Muscle layer of duodenum (tissue), 2 donors: ENCODE results near the gene PRKAG2.
A peak's percentile ranks its signal among the peaks of the same experiment; 100 is the strongest.
"Not testable (repeated sequence)": the region's sequence is repeated elsewhere in the genome, so short reads cannot be mapped to it uniquely, and the experiment has no call there.

Source experiments
- H3K27ac ChIP-seq: one replicate; pipeline ENCODE4 v1.7.0; 2013; ENCODE audit warnings: mild to moderate bottlenecking, low read length
- H3K27me3 ChIP-seq: one replicate; pipeline ENCODE4 v1.7.0; 2013; ENCODE audit warnings: low read depth, mild to moderate bottlenecking, control low read depth, low read length
- H3K36me3 ChIP-seq, 2 donors: one replicate each; pipeline ENCODE4 v1.7.0; 2013; ENCODE audit warnings: low read length in 2 of 2, control low read depth in 1 of 2, mild to moderate bottlenecking in 1 of 2; ENCODE audit not compliant: insufficient read depth in 2 of 2, control insufficient read depth in 1 of 2
- H3K4me1 ChIP-seq, 2 donors: one replicate each; pipeline ENCODE4 v1.7.0; 2013; ENCODE audit warnings: low read length in 2 of 2, mild to moderate bottlenecking in 2 of 2, control low read depth in 1 of 2, moderate library complexity in 1 of 2; ENCODE audit not compliant: insufficient read depth in 2 of 2, control insufficient read depth in 1 of 2
- H3K4me3 ChIP-seq, 2 donors: one replicate each; pipeline ENCODE4 v1.7.0; 2013; ENCODE audit warnings: low read length in 2 of 2, low read depth in 1 of 2, mild to moderate bottlenecking in 1 of 2
- H3K9me3 ChIP-seq, 2 donors: one replicate each; pipeline ENCODE4 v1.7.0; 2013; ENCODE audit warnings: low read length in 2 of 2, control low read depth in 1 of 2, mild to moderate bottlenecking in 1 of 2; ENCODE audit not compliant: control insufficient read depth in 1 of 2
- donor health status: healthy.

PRKAG2 gene

DNA sequence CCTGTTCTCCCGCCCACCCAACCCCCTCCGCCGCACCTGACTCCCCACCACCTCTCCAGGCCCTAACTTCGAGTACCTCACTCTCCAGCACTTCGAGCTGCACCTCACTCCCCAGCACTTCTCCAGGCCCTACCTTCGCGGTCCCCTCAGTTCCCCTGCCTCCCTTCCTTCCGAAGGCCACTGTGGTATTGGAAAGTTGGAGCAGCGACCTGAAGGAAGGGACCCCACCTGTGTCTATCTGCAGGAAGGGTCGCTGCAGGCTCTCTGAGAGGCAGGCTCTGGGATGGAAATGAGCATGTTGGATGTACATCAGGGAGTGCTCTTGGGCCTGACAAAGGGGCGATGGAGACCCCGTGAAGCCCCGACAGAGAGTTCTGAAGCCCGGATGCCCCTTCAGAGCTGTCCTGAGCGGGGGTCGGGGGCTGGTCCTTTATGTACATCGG lies 122.2 kb downstream of the PRKAG2 start:
- Histone ChIP-seq H3K4me1 (peaks cover 18 to 40% of the 10 kb centered on the region in 2 donors), H3K27ac (peak overlapping the region; percentile 48), H3K27me3 (no peaks in the 10 kb centered on the region), H3K9me3 (no peaks in the 10 kb centered on the region), H3K36me3 (no peaks in the 10 kb centered on the region), H3K4me3 (no peak overlapping the region)

DNA sequence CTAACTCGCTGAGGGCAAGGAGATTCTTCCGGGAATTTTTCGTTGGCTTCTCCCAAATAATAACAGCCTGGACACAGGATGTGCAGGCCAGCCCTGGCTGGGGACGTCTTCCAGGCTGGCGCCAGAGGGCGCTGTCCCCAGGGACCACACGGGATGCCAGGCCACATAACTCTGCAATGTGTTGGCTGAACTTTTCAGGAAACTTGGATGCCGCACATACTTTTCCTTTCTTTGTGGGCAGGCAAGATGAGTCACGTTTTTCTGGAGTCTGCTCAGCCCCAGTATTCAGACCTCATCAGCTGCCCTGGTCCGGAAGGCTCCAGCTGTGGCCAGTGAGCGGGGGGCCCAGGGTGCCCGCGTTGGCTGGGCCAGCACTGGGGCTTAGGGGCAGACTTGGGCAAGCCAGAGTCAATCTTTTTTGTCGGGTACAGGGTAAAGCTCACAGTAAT lies 122.7 kb downstream of the PRKAG2 start:
- Histone ChIP-seq H3K27me3 (no peaks in the 10 kb centered on the region), H3K4me1 (peaks cover 18 to 34% of the 10 kb centered on the region in 2 donors), H3K36me3 (no peaks in the 10 kb centered on the region), H3K27ac (peak overlapping the region; percentile 49), H3K4me3 (no peak overlapping the region), H3K9me3 (no peaks in the 10 kb centered on the region)

DNA sequence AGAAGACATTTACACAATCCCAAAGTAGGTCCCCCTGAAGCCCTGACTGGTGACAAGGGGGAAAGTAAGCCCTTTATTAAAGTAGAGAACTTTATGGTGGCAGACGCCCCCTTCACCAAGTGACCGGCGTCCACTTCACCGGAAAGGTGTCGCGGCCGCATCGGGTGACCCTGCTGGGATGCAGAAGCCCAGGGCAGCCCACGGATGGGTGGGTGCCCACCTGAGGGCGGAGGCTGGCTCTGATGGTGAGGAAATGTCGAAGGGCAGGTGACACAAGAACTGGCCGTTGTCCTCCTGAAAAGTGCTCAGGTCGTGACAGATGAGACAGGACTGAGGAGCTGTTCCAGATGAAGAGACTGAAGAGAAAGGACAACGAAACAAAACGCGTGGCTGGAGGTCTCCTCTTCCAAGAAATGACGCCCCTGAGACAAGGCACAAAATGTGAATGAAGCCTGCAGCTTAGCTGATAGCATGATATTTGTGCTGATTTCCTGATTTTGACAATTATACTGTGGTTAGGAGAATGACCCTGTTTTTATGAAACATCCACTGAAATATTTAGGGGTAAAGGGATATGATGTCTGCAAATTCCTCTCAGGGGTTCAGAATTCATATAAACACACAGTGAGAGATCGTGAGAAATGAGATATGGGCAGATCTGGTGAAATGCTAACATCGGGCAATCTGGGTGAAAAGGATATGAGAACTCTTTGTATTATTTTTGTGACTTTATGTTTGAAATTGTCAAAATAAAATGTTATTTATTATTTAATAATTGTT lies 123.9 kb downstream of the PRKAG2 start:
- Histone ChIP-seq H3K4me3 (no peak overlapping the region), H3K27me3 (no peaks in the 10 kb centered on the region), H3K4me1 (peaks cover 15 to 25% of the 10 kb centered on the region in 2 donors), H3K27ac (no peak overlapping the region), H3K9me3 (no peaks in the 10 kb centered on the region), H3K36me3 (no peaks in the 10 kb centered on the region)

DNA sequence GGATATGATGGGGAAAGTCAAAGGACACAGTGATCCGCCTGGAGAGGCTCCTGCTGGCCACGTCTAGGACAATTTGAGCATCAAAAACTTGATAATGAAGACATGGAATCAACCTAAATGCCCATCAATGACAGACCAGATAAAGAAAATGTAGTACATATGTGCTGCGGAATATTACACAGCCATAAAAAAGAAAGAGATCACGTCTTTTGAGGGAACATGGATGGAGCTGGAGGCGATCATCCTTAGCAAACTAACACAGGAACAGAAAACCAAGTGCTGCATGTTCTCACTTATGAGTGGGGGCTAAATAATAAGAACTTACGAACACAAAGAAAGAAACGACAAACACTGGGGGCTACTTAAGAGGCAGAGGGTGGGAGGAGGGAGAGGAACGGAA lies 124.9 kb downstream of the PRKAG2 start:
- H3K9me3 ChIP-seq, result no peaks in the 10 kb centered on the region
- no peaks in the 10 kb centered on the region for H3K27me3 ChIP-seq
- no peaks in the 10 kb centered on the region for H3K36me3 ChIP-seq
- no peak overlapping the region for H3K27ac ChIP-seq
- no peak overlapping the region for H3K4me3 ChIP-seq
- H3K4me1 ChIP-seq, result peaks cover 15 to 24% of the 10 kb centered on the region in 2 donors

DNA sequence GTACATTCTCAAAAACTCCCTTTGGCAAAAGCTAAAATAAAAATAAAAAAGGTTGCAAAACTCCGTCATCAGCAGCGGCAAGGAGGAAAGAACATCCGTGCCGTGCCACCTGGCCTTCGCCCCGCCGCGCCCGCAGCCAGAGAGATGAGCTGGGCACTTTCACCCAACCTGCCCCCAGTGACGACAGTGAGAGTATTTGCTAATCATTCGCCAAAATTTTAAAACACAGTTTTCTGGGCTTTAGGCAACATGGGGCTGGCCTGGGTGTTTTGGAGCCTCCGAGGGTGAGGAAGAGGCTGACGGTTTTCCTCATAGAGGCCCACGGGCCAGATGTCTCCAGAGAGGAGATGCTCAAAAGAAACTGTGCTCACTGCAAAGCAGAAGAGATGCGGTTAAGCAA lies 128.2 kb downstream of the PRKAG2 start:
- no peaks in the 10 kb centered on the region for H3K27me3 ChIP-seq
- no peaks in the 10 kb centered on the region for H3K36me3 ChIP-seq
- H3K4me1 ChIP-seq, result no peaks in the 10 kb centered on the region
- H3K4me3 ChIP-seq, result no peak overlapping the region
- no peak overlapping the region for H3K27ac ChIP-seq
- H3K9me3 ChIP-seq, result no peaks in the 10 kb centered on the region

DNA sequence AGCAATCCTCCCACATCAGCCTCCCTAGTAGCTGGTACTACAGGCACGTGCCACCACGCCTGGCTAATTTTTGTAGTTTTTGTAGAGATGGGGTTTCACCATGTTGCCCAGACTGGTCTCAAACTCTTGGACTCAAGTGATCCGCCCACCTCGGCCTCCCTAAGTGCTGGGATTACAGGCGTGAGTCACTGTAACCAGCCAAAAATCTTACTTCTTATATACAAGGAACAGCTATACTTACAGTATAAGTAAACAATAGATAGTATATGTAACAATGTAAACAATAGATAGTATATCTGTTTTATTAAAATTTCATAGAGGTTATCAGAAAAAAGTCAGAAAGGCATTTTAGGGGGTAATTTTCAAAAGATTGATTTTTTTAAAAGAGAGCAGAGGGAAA lies 128.9 kb downstream of the PRKAG2 start:
- H3K27me3 ChIP-seq, H3K4me3 ChIP-seq, H3K9me3 ChIP-seq, H3K27ac ChIP-seq, H3K36me3 ChIP-seq, H3K4me1 ChIP-seq: not testable (repeated sequence)

DNA sequence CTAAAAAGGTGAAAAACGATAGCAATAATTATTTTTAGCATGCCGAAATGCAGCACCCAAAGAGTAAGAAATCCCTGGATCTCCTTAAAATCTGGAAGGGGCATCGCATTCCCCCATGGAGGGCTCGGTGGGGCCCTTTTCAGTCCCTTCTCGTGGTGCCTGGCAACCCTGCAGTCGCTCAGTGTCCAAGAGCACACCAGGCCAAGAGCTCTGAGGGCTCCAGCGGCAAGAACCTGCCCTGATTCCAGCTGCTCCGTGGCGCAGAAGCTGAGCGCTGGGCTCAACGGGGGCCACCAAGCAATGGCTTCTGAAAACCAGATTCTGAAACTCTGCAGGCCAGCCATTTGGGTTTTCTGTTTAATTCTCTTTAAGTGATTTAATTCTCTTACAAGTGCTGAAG lies 131.2 kb downstream of the PRKAG2 start:
- Histone ChIP-seq H3K27me3 (no peaks in the 10 kb centered on the region), H3K9me3 (no peaks in the 10 kb centered on the region), H3K4me1 (no peaks in the 10 kb centered on the region), H3K36me3 (no peaks in the 10 kb centered on the region), H3K4me3 (no peak overlapping the region), H3K27ac (peak overlapping the region; percentile 63)

DNA sequence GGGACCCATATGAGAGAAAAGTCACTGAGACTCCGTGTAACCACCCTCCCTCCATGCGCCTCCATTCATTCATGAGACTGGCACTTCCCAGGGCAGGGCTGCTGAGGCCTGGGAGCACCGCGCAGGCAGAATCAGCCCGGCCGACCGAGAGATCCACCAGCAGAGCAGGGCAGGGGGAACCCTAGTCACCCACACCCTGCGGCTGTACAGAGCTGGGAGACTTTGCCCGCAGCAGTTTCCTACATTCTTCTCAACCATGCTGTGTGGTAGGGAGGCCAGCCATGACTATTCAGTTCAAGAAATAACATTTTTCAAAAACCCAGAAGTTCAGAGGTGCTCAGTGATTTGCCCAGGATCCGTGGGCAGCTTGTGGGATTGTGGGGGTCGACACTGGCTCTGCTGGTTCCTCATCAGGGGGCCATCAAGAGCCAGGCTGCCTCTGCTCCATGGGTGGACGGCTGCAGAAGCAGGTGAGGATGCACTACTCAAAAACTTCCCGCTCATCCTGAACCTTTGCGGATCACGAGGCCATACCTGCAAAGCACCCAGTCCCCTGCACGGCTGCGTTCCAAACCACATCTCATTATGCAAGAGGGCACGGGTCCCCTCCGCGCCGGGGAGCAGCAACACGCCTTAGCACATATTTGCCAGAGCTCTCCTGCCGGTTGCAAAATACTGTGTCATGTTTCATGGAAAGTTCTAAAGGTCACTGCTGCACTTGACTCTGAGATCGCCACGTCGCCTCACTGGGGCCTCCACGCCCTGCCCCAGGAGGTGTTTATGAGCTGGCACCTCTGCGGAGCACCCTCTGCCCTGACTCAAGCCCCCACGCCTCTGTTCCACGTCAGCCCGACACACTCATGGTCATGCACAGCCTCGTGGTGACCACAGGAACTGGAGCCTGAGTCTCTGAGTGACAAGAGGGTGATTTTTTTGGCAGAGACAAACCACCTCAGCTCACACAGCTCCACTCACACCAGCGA lies 132.0 kb downstream of the PRKAG2 start:
- Histone ChIP-seq H3K27me3 (no peaks in the 10 kb centered on the region), H3K4me1 (no peaks in the 10 kb centered on the region), H3K9me3 (no peaks in the 10 kb centered on the region), H3K27ac (peak overlapping the region; percentile 63), H3K4me3 (no peak overlapping the region), H3K36me3 (no peaks in the 10 kb centered on the region)

DNA sequence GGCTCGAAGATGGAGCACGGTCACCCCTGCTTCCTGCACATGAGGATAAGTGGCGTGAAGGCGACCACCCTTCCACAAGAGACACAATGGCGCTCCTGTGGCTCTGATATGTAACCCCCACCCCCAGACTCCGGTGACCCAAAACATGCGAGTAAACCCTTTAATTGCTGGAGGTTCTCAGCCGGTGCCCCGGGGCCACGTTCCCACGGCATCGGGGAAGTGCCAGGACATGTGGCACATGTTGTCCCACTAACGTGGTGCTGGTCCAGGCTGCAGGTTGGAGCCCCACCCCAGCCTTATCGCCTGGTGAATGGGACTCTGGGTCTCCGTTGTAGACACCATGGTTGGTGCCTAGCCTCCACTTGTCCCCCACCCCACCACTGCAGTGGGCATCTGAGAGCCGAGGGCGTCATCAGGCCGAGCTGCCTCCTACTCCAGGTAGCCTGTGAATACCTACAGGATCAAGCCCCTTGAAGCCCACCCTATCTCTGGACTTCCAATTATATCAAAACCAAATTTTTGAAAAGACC lies 132.8 kb downstream of the PRKAG2 start:
- no peaks in the 10 kb centered on the region for H3K4me1 ChIP-seq
- no peaks in the 10 kb centered on the region for H3K9me3 ChIP-seq
- no peaks in the 10 kb centered on the region for H3K36me3 ChIP-seq
- H3K27ac ChIP-seq, result no peak overlapping the region
- no peaks in the 10 kb centered on the region for H3K27me3 ChIP-seq
- H3K4me3 ChIP-seq, result no peak overlapping the region

DNA sequence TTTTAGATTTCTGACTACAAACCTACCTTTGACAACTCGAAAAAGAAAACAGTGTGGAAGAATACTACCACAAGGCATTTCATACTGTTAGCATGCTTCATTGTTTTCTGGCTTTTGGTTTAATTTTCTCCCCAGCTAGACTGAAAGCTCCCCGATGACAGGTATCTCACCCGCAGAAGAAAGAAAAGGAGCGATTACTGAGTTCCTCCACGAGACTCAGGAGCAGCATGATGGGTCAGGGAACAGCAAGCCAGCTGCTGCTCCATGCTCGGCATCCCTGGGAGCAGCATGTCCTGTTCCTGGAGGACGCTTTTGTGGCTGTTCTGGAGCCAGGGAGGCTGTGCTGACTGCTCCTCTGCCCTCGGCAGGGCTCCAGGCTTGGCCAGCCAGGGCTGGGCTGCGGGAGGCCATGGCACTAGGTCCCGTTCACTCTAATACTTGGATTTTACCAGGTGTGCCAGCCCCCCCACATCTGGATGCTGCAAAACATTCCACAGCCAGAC lies 133.4 kb downstream of the PRKAG2 start:
- no peak overlapping the region for H3K27ac ChIP-seq
- no peaks in the 10 kb centered on the region for H3K4me1 ChIP-seq

More for the DNA sequence above, 133.4 kb downstream of the PRKAG2 start:
- Histone ChIP-seq H3K36me3 (no peaks in the 10 kb centered on the region), H3K9me3 (no peaks in the 10 kb centered on the region), H3K4me3 (no peak overlapping the region), H3K27me3 (no peaks in the 10 kb centered on the region)
